ENCODE measurements around the gene PPP2R5E.
"Not testable (repeated sequence)": the region's sequence is repeated elsewhere in the genome, so short reads cannot be mapped to it uniquely, and the experiment has no call there.

Gene PPP2R5E

GRCh38 chr14:63543000-63543825, at the start of gene PPP2R5E:
Gene PPP2R5E, minus strand, starts transcription at chr14:63543377. Its CDS starts 3,692 bp downstream, at chr14:63539685.
- Histone ChIP-seq H3K27ac (ENCODE audit: low read depth, low read length) (peak within 1 kb of the TSS; percentile 29; the same call in 1 of the 2 replicates), H3K36me3 (ENCODE audit: insufficient read depth, low read length) (peaks cover 12% of the 10 kb centered on the region; the same call in 1 of the 2 replicates)

GRCh38 chr14:63583046-63583445, 39.9 kb upstream of the PPP2R5E start:
- not testable (repeated sequence) for H3K79me2 ChIP-seq (ENCODE audit: control insufficient read depth, insufficient read depth, low read length, unreplicated experiment); H3K4me1 ChIP-seq (ENCODE audit: control insufficient read depth, insufficient read depth, low read length, unreplicated experiment); H3K4me3 ChIP-seq (ENCODE audit: low read depth, low read length); H3K27me3 ChIP-seq (ENCODE audit: insufficient read depth, low read length); H2AFZ ChIP-seq (ENCODE audit: low read length, unreplicated experiment); H3K36me3 ChIP-seq (ENCODE audit: insufficient read depth, low read length); H3K27ac ChIP-seq (ENCODE audit: low read depth, low read length)

More at GRCh38 chr14:63543000-63543825, at the start of gene PPP2R5E:
- peak within 1 kb of the TSS; percentile 93 for H2AFZ ChIP-seq (ENCODE audit: low read length, unreplicated experiment)
- H3K4me1 ChIP-seq (ENCODE audit: control insufficient read depth, insufficient read depth, low read length, unreplicated experiment): peaks cover 15% of the 10 kb centered on the region
- peak within 1 kb of the TSS; percentile 89 for H3K4me3 ChIP-seq (ENCODE audit: low read depth, low read length)
- H3K79me2 ChIP-seq (ENCODE audit: control insufficient read depth, insufficient read depth, low read length, unreplicated experiment): peaks cover 37% of the 10 kb centered on the region
- H3K27me3 ChIP-seq (ENCODE audit: insufficient read depth, low read length): no peaks in the 10 kb centered on the region

GRCh38 chr14:63581491-63581890, 38.3 kb upstream of the PPP2R5E start:
- Histone ChIP-seq H3K27me3 (ENCODE audit: insufficient read depth, low read length) (no peaks in the 10 kb centered on the region), H3K27ac (ENCODE audit: low read depth, low read length) (no peak overlapping the region), H3K79me2 (ENCODE audit: control insufficient read depth, insufficient read depth, low read length, unreplicated experiment) (no peaks in the 10 kb centered on the region), H3K4me3 (ENCODE audit: low read depth, low read length) (no peak overlapping the region), H2AFZ (ENCODE audit: low read length, unreplicated experiment) (no peak overlapping the region), H3K4me1 (ENCODE audit: control insufficient read depth, insufficient read depth, low read length, unreplicated experiment) (no peaks in the 10 kb centered on the region), H3K36me3 (ENCODE audit: insufficient read depth, low read length) (no peaks in the 10 kb centered on the region)

DNA sequence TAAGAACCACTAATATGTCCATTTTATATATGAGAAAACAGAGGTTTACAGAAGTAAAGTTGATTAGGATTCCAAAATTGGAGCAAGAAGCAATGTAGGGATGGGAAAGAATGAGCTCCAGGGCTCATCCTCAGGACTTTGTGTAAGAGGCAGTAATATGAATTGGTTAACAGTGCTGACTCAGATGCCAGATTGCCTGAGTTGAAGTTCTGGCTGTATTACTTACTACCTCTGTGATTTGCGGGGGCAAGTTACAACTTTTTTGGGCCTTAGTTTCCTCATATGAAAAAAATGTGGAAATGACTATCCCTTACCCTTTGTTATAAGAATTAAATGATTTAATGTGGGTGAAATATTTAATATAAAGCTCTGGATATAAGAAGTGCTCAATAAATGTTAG, 35.1 kb upstream of the PPP2R5E start:
- H3K4me3 ChIP-seq (ENCODE audit: low read depth, low read length): no peak overlapping the region
- no peaks in the 10 kb centered on the region for H3K79me2 ChIP-seq (ENCODE audit: control insufficient read depth, insufficient read depth, low read length, unreplicated experiment)
- no peak overlapping the region for H3K27ac ChIP-seq (ENCODE audit: low read depth, low read length)
- H3K36me3 ChIP-seq (ENCODE audit: insufficient read depth, low read length): no peaks in the 10 kb centered on the region
- H2AFZ ChIP-seq (ENCODE audit: low read length, unreplicated experiment): no peak overlapping the region
- no peaks in the 10 kb centered on the region for H3K27me3 ChIP-seq (ENCODE audit: insufficient read depth, low read length)
- no peaks in the 10 kb centered on the region for H3K4me1 ChIP-seq (ENCODE audit: control insufficient read depth, insufficient read depth, low read length, unreplicated experiment)

DNA sequence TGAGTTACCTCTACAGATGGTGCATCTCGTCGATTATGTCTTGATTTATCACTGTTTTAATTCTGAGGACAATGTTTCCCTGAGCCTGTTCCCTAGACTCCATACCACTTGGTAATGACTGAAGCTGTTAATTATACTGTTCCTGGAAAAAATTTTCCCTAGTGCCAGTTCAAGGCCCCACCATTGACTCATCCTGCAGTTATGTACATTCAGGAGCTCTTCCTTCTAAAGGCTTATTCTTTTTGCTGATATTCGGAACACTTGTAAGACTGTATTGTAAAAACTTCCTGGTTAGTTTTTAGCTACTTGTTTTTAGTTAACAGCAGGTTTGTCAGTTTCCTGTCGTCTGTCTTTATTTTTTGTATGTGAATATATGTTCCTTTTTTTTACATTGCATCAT, 30.4 kb upstream of the PPP2R5E start:
- H3K4me3 ChIP-seq (ENCODE audit: low read depth, low read length): no peak overlapping the region
- no peaks in the 10 kb centered on the region for H3K79me2 ChIP-seq (ENCODE audit: control insufficient read depth, insufficient read depth, low read length, unreplicated experiment)
- H3K27ac ChIP-seq (ENCODE audit: low read depth, low read length): no peak overlapping the region
- H3K27me3 ChIP-seq (ENCODE audit: insufficient read depth, low read length): no peaks in the 10 kb centered on the region
- no peak overlapping the region for H2AFZ ChIP-seq (ENCODE audit: low read length, unreplicated experiment)
- no peaks in the 10 kb centered on the region for H3K36me3 ChIP-seq (ENCODE audit: insufficient read depth, low read length)
- no peaks in the 10 kb centered on the region for H3K4me1 ChIP-seq (ENCODE audit: control insufficient read depth, insufficient read depth, low read length, unreplicated experiment)

GRCh38 chr14:63565448-63565847, 22.3 kb upstream of the PPP2R5E start:
- no peak overlapping the region for H3K4me3 ChIP-seq (ENCODE audit: low read depth, low read length)
- H3K27ac ChIP-seq (ENCODE audit: low read depth, low read length): no peak overlapping the region
- H3K27me3 ChIP-seq (ENCODE audit: insufficient read depth, low read length): peaks cover 7% of the 10 kb centered on the region; the same call in 1 of the 2 replicates
- H2AFZ ChIP-seq (ENCODE audit: low read length, unreplicated experiment): no peak overlapping the region
- no peaks in the 10 kb centered on the region for H3K79me2 ChIP-seq (ENCODE audit: control insufficient read depth, insufficient read depth, low read length, unreplicated experiment)
- no peaks in the 10 kb centered on the region for H3K36me3 ChIP-seq (ENCODE audit: insufficient read depth, low read length)
- H3K4me1 ChIP-seq (ENCODE audit: control insufficient read depth, insufficient read depth, low read length, unreplicated experiment): peaks cover 13% of the 10 kb centered on the region

DNA sequence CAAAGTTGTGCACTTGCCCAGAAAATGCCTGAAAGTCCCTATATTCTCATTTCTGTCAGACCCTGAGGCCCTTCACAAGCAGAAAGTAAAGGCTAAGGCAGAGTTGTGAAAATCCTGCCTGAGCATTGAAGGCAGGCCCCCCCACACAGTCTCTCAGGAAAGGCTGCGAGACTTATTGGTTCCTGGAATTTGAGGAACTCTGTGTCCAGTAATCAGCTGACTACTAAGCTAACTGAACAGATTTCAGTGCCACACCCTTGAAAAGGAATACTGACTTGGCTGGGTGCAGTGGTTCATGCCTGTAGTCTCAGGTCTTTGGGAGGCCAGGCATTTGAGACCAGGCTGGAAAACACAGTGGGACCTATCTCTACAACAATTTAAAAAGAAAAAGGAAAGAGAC, 21.1 kb upstream of the PPP2R5E start:
- no peaks in the 10 kb centered on the region for H3K79me2 ChIP-seq (ENCODE audit: control insufficient read depth, insufficient read depth, low read length, unreplicated experiment)
- H3K36me3 ChIP-seq (ENCODE audit: insufficient read depth, low read length): no peaks in the 10 kb centered on the region
- H3K27ac ChIP-seq (ENCODE audit: low read depth, low read length): no peak overlapping the region
- H3K27me3 ChIP-seq (ENCODE audit: insufficient read depth, low read length): peaks cover 7% of the 10 kb centered on the region; the same call in 1 of the 2 replicates
- no peak overlapping the region for H3K4me3 ChIP-seq (ENCODE audit: low read depth, low read length)
- peaks cover 13% of the 10 kb centered on the region for H3K4me1 ChIP-seq (ENCODE audit: control insufficient read depth, insufficient read depth, low read length, unreplicated experiment)
- no peak overlapping the region for H2AFZ ChIP-seq (ENCODE audit: low read length, unreplicated experiment)

DNA sequence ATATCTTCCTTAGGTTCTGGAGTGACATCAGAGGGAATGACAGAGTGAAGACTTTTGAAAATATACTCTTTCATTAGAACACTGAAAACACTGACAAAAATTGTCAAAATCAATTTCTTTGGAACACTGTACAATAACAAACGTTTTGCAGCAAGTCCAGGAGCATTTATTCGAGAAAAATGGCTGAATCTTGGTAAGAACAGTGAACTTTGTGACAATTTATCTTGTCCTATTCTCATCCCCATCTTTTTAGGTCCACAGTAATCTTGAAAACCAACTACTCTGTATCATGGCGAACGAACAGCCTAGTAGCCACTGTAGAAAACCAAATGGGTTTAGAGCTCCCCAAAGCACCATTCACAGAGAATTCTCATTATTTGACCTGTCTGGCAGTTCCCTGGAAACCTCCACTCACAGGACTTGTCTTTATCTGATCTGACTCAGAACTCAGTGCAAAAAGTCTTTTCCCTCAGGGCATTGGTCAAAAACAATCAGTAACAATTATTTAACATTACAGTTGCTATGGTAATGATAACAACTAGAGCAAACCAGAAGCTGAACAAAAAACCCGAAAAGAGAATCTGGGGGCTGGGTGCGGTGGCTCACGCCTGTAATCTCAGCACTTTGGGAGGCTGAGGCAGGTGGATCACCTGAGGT, 20.3 kb upstream of the PPP2R5E start:
- H3K27me3 ChIP-seq (ENCODE audit: insufficient read depth, low read length): peaks cover 7% of the 10 kb centered on the region; the same call in 1 of the 2 replicates
- H3K79me2 ChIP-seq (ENCODE audit: control insufficient read depth, insufficient read depth, low read length, unreplicated experiment): no peaks in the 10 kb centered on the region
- no peak overlapping the region for H2AFZ ChIP-seq (ENCODE audit: low read length, unreplicated experiment)
- no peaks in the 10 kb centered on the region for H3K36me3 ChIP-seq (ENCODE audit: insufficient read depth, low read length)
- H3K4me3 ChIP-seq (ENCODE audit: low read depth, low read length): no peak overlapping the region
- H3K27ac ChIP-seq (ENCODE audit: low read depth, low read length): no peak overlapping the region
- H3K4me1 ChIP-seq (ENCODE audit: control insufficient read depth, insufficient read depth, low read length, unreplicated experiment): peaks cover 13% of the 10 kb centered on the region

GRCh38 chr14:63562405-63562804, 19.2 kb upstream of the PPP2R5E start:
- H3K4me1 ChIP-seq (ENCODE audit: control insufficient read depth, insufficient read depth, low read length, unreplicated experiment): peaks cover 13% of the 10 kb centered on the region
- no peaks in the 10 kb centered on the region for H3K36me3 ChIP-seq (ENCODE audit: insufficient read depth, low read length)
- H3K27ac ChIP-seq (ENCODE audit: low read depth, low read length): no peak overlapping the region
- H3K79me2 ChIP-seq (ENCODE audit: control insufficient read depth, insufficient read depth, low read length, unreplicated experiment): no peaks in the 10 kb centered on the region
- peaks cover 7% of the 10 kb centered on the region; the same call in 1 of the 2 replicates for H3K27me3 ChIP-seq (ENCODE audit: insufficient read depth, low read length)
- no peak overlapping the region for H2AFZ ChIP-seq (ENCODE audit: low read length, unreplicated experiment)
- no peak overlapping the region for H3K4me3 ChIP-seq (ENCODE audit: low read depth, low read length)

DNA sequence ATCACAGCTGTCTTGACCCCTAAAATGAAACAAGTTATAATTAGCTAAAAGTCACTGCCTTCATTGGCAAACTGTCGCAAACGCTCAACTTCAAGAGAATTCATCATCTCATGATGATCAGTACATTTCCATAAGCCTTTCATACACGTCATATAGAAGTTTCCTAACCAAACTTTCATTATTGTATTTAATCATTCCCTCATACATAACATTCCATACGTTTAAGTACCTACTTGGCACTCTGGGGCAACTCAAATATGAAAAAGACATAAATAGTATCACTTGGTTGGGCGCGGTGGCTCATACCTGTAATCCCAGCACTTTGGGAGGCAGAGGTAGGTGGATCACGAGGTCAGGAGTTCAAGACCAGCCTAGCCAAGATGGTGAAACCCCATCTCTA, 12.4 kb upstream of the PPP2R5E start:
- Histone ChIP-seq H3K36me3 (ENCODE audit: insufficient read depth, low read length) (no peaks in the 10 kb centered on the region), H3K4me3 (ENCODE audit: low read depth, low read length) (no peak overlapping the region), H3K4me1 (ENCODE audit: control insufficient read depth, insufficient read depth, low read length, unreplicated experiment) (peaks cover 12% of the 10 kb centered on the region), H3K27ac (ENCODE audit: low read depth, low read length) (no peak overlapping the region), H3K79me2 (ENCODE audit: control insufficient read depth, insufficient read depth, low read length, unreplicated experiment) (no peaks in the 10 kb centered on the region), H2AFZ (ENCODE audit: low read length, unreplicated experiment) (no peak overlapping the region), H3K27me3 (ENCODE audit: insufficient read depth, low read length) (no peaks in the 10 kb centered on the region)

DNA sequence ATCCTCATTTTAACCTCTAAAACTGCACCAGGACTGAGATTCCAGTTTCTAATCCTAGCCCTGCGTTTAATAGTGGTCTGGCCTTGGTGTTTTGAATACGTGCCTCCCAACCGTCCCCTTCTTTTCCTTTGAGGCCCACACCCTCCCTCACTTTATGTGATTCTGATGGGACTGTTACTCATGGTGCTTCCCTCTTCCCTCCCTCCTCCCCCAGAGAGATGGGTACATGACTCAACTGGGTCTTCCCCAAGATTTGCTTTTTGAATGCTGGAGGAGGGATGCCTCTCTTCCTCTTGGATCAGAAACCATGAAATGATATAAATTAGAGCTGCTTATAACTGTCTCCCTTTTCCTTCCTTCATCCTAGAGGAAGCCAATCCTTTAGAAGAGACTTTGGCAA, 8.2 kb upstream of the PPP2R5E start:
- Histone ChIP-seq H3K27ac (ENCODE audit: low read depth, low read length) (peak overlapping the region; percentile 77), H3K79me2 (ENCODE audit: control insufficient read depth, insufficient read depth, low read length, unreplicated experiment) (no peaks in the 10 kb centered on the region), H3K4me3 (ENCODE audit: low read depth, low read length) (peak overlapping the region; percentile 60), H3K27me3 (ENCODE audit: insufficient read depth, low read length) (no peaks in the 10 kb centered on the region), H2AFZ (ENCODE audit: low read length, unreplicated experiment) (peak overlapping the region; percentile 100), H3K4me1 (ENCODE audit: control insufficient read depth, insufficient read depth, low read length, unreplicated experiment) (peaks cover 12% of the 10 kb centered on the region), H3K36me3 (ENCODE audit: insufficient read depth, low read length) (no peaks in the 10 kb centered on the region)

All from ACC112 (cell line).